DMS 273 (cell line): ENCODE measurements around the gene TMEM60.
A peak's percentile ranks its signal among the peaks of the same experiment; 100 is the strongest.
"Not testable (repeated sequence)": the region's sequence is repeated elsewhere in the genome, so short reads cannot be mapped to it uniquely, and the experiment has no call there.

Experiments
- DNase-seq: peaks from one replicate; lab custom pipeline; 2025; ENCODE audit not compliant: unreplicated experiment; lab: John Stamatoyannopoulos, UW

The TMEM60 gene

GRCh38 chr7:77812290-77812685, 14.1 kb upstream of the TMEM60 start:
- no peak for DNase-seq

GRCh38 chr7:77811516-77812289, 13.5 kb upstream of the TMEM60 start:
- no peak for DNase-seq

GRCh38 chr7:77808517-77808916, 10.3 kb upstream of the TMEM60 start:
- no peak for DNase-seq

GRCh38 chr7:77806425-77806824, 8.2 kb upstream of the TMEM60 start:
- DNase-seq = no peak

- no peak for DNase-seq
Observed at GRCh38 chr7:77802557-77803405, 4.5 kb upstream of the TMEM60 start.

- DNase-seq = no peak
Observed at GRCh38 chr7:77800730-77801129, 2.5 kb upstream of the TMEM60 start.

GRCh38 chr7:77800158-77800557, 1.9 kb upstream of the TMEM60 start:
- no peak for DNase-seq

GRCh38 chr7:77799078-77799964, 1.1 kb upstream of the TMEM60 start:
- peak; percentile 79 for DNase-seq

GRCh38 chr7:77797734-77798393, 370 bp downstream of the TMEM60 start:
- DNase-seq = peak; percentile 90

GRCh38 chr7:77796960-77797359, 1.3 kb downstream of the TMEM60 start:
- no peak for DNase-seq

GRCh38 chr7:77796109-77796508, 2.1 kb downstream of the TMEM60 start:
- no peak for DNase-seq

- no peak for DNase-seq
Observed at GRCh38 chr7:77794000-77794399, 4.2 kb downstream of the TMEM60 start.

- no peak for DNase-seq
Observed at GRCh38 chr7:77791956-77792355, 6.3 kb downstream of the TMEM60 start.

- DNase-seq = no peak
Observed at GRCh38 chr7:77791336-77791735, 6.9 kb downstream of the TMEM60 start.

- DNase-seq = no peak
Observed at GRCh38 chr7:77788327-77788902, 9.8 kb downstream of the TMEM60 start.

- DNase-seq = no peak
Observed at GRCh38 chr7:77786741-77787140, 11.5 kb downstream of the TMEM60 start.

- DNase-seq = no peak
Observed at GRCh38 chr7:77786018-77786417, 12.2 kb downstream of the TMEM60 start.

GRCh38 chr7:77784426-77784825, 13.8 kb downstream of the TMEM60 start:
- DNase-seq = not testable (repeated sequence)

- DNase-seq = no peak
Observed at GRCh38 chr7:77783545-77783944, 14.7 kb downstream of the TMEM60 start.

GRCh38 chr7:77783111-77783510, 15.1 kb downstream of the TMEM60 start:
- DNase-seq = no peak
